Measurements from ENCODE around the gene APBB1IP. TPM values are rescaled to one million over a fixed set of nuclear protein-coding genes. Genes with fewer than 3 reads are reported as not detected.

APBB1IP gene
- total RNA-seq, 3 donors from 2014 or later: 2.9 to 8.4 (median 8.1) TPM

DNA sequence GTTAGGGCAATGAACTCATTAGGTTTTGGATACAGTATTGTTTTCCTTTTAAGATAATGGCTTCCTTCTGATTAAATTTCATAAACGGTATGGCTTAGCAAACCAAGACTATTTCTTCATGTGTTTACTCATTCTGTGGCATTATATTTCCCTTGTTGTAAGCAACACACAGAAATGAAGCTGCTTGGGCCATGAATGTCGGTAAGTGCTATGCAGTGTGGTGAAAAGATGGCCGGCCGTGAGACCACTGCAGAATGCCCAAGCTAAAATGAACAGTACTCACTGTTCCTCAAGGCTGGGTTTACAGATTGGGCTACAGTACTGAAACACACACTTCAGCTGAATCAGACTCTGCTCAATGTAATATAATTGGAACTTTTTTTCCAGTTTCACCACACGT lies 8.1 kb downstream of the APBB1IP start:
- H3K36me3 ChIP-seq (ENCODE audit: low read depth): no peaks in the 10 kb centered on the region
- TF ChIP-seq, protein P1, sequence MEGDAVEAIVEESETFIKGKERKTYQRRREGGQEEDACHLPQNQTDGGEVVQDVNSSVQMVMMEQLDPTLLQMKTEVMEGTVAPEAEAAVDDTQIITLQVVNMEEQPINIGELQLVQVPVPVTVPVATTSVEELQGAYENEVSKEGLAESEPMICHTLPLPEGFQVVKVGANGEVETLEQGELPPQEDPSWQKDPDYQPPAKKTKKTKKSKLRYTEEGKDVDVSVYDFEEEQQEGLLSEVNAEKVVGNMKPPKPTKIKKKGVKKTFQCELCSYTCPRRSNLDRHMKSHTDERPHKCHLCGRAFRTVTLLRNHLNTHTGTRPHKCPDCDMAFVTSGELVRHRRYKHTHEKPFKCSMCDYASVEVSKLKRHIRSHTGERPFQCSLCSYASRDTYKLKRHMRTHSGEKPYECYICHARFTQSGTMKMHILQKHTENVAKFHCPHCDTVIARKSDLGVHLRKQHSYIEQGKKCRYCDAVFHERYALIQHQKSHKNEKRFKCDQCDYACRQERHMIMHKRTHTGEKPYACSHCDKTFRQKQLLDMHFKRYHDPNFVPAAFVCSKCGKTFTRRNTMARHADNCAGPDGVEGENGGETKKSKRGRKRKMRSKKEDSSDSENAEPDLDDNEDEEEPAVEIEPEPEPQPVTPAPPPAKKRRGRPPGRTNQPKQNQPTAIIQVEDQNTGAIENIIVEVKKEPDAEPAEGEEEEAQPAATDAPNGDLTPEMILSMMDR (IDR thresholded peaks at IDR 0.05): no peak
- intact Hi-C loops (cut with DNase I, micrococcal nuclease): no loop called here
- no peaks in the 10 kb centered on the region for H3K9me3 ChIP-seq
- no peak overlapping the region for H3K4me3 ChIP-seq
- ATAC-seq (peak; percentile 40), DNase-seq (no peak)
- no peaks in the 10 kb centered on the region for H3K4me1 ChIP-seq (ENCODE audit: low read depth)

DNA sequence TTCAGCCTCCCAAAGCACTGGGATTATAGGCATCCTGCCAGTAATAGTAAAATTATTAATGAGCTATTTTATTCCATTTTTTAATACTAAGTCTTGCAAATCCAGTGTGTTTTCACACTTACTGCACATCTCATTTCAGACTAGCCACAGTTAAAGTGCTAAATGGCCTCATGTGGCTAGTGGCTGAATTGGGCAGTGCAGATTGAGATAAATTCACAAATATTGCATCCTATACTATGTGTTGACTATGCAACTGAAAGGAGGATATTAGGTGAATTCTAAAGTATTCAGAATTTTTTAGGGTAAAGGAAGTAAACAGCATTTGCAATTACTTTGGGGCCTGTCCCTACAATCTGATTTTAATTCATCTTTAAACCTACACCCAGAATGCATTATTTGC lies 10.2 kb downstream of the APBB1IP start:
- DNase-seq (no peak), ATAC-seq (peak; percentile 27)
- intact Hi-C loops (cut with DNase I, micrococcal nuclease): no loop called here
- Histone ChIP-seq H3K4me3 (no peak overlapping the region), H3K4me1 (ENCODE audit: low read depth) (no peaks in the 10 kb centered on the region), H3K9me3 (no peaks in the 10 kb centered on the region), H3K36me3 (ENCODE audit: low read depth) (no peaks in the 10 kb centered on the region)
- TF ChIP-seq, protein P1 (IDR thresholded peaks at IDR 0.05): no peak

- Histone ChIP-seq H3K36me3 (ENCODE audit: low read depth) (no peaks in the 10 kb centered on the region), H3K4me3 (no peak overlapping the region)
- ATAC-seq: peak; percentile 85
Observed at GRCh38 chr10:26448706-26449435, 10.7 kb downstream of the APBB1IP start.

DNA sequence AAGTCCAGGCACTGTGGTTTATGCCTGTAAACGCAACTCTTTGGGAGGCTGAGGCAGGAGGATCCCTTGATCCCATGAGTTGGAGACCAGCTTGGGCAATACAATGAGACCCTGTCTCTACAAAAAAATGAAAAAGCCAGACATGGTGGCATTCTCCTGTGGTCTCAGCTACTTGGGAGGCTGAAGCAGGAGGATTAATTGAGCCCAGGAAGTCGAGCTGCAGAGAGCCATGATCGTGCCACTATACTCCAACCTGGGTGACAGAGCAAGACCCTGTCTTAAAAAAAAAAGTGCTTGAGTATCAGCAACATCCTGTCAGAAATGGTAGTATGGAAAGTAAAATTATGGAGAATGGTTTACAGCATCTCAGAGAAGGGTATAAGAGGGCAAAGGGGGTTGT lies 11.6 kb downstream of the APBB1IP start:
- intact Hi-C loops (cut with DNase I, micrococcal nuclease): no loop called here
- no peak for DNase-seq
- TF ChIP-seq, protein P1 (IDR thresholded peaks at IDR 0.05): no peak

More at GRCh38 chr10:26448706-26449435, 10.7 kb downstream of the APBB1IP start:
- Histone ChIP-seq H3K4me1 (ENCODE audit: low read depth) (no peaks in the 10 kb centered on the region), H3K9me3 (no peaks in the 10 kb centered on the region)
- intact Hi-C loops (cut with DNase I, micrococcal nuclease): no loop called here
- TF ChIP-seq, protein P1 (IDR thresholded peaks at IDR 0.05): no peak
- peak in 1 of 3 donors; percentile 52 for DNase-seq

DNA sequence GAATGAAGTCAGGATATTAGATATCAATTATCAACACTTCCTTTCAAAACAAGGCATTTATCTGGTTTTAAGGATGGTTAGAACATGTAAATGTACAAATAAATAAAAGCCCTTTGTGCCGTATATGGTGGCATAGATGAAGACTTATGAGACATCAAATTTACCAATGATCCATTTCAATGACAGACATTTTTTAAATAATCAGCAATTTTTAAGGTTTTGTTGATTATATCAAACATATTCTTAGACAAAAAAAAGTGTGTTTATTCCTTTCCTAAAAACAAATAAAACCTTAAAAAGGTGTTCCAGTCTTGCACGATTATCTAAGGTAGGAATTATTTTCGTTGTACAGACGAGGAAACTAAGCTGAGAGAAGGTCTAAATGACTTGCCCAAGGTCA lies 13.8 kb downstream of the APBB1IP start:
- ATAC-seq: no peak
- no peaks in the 10 kb centered on the region for H3K36me3 ChIP-seq (ENCODE audit: low read depth)
- no peak overlapping the region for H3K4me3 ChIP-seq
- no peaks in the 10 kb centered on the region for H3K9me3 ChIP-seq
- intact Hi-C loops (cut with DNase I, micrococcal nuclease): no loop called here
- DNase-seq: no peak
- TF ChIP-seq, protein P1 (IDR thresholded peaks at IDR 0.05): no peak
- H3K4me1 ChIP-seq (ENCODE audit: low read depth): no peaks in the 10 kb centered on the region

More for the DNA sequence above, 11.6 kb downstream of the APBB1IP start:
- Histone ChIP-seq H3K36me3 (ENCODE audit: low read depth) (no peaks in the 10 kb centered on the region), H3K4me3 (no peak overlapping the region), H3K9me3 (no peaks in the 10 kb centered on the region), H3K4me1 (ENCODE audit: low read depth) (no peaks in the 10 kb centered on the region)
- no peak for ATAC-seq

Data from mucosa of descending colon (tissue), 3 donors.